HepG2 (cell line): ENCODE measurements around the gene CHAF1A. TPM values are rescaled to one million over a fixed set of nuclear protein-coding genes. Genes with fewer than 3 reads are reported as not detected.

Experiments used
- ATAC-seq: fragments of 200-7000 bp; cut with Tn5 transposase; 3 replicates; pipeline ENCODE4 v1.9.1; 2020; ENCODE audit warnings: mild to moderate bottlenecking, moderate library complexity
- BruUV-seq: library from RNA; stranded (reverse); fragments of 400-500 nt; replicated peaks from 2 replicates; lab custom pipeline; 2021; lab: Mats Ljungman, UMichigan
- CTCF ChIA-PET: fragments of 300-600 bp; formaldehyde crosslinking; extraction: SDS; loops from one replicate; lab custom pipeline; 2021; ENCODE audit warnings: low total read pairs, inconsistent platforms, low intra/inter-chr PET ratio; lab: Yijun Ruan, JAX
- POLR2A ChIA-PET: fragments of 350-600 bp; sonication (Branson Sonifier 250); formaldehyde crosslinking; loops from one replicate; lab custom pipeline; 2020; ENCODE audit warnings: antibody characterized with exemption, inconsistent platforms; lab: Yijun Ruan, JAX
- DNase-seq: peaks from one replicate; pipeline ENCODE4 v3.0.0-alpha.2; 2015; ENCODE audit warnings: low spot score
- FAIRE-seq: peaks from 3 replicates; lab custom pipeline; 2011; peaks lifted over from hg19 to GRCh38; lab: Jason Lieb, UNC
- H2AFZ ChIP-seq: one replicate; pipeline ENCODE4 v1.6.1; 2011; ENCODE audit warnings: low read length, inconsistent platforms
- H3K27ac ChIP-seq: fragments of 300-600 bp; 3 replicates; pipeline ENCODE4 v1.8.0; 2011; ENCODE audit warnings: mixed run types, mild to moderate bottlenecking, mixed read lengths, low read length, inconsistent platforms; ENCODE audit not compliant: insufficient read depth; ENCODE audit errors: extremely low read length
- H3K27me3 ChIP-seq, 2 experiments: fragments of 200-600 bp in 1 of 2; 2 replicates in 1 of 2; 3 replicates in 1 of 2; pipeline versions ENCODE4 v1.6.0 to v1.8.0; 2011; ENCODE audit warnings: low read length in 2 of 2, mild to moderate bottlenecking in 2 of 2, moderate library complexity in 2 of 2, inconsistent platforms in 1 of 2; ENCODE audit not compliant: insufficient read depth in 2 of 2, control insufficient read depth in 1 of 2
- H3K36me3 ChIP-seq, 2 experiments: fragments of 200-600 bp in 1 of 2; replicated peaks in 1 of 2; 2 replicates in 1 of 2; 3 replicates in 1 of 2; pipeline versions ENCODE4 v1.5.1 to v1.8.0; 2011; ENCODE audit warnings: low read length in 2 of 2, inconsistent platforms in 1 of 2; ENCODE audit not compliant: insufficient read depth in 2 of 2, control insufficient read depth in 1 of 2
- H3K4me1 ChIP-seq: 2 replicates; pipeline ENCODE4 v1.5.1; 2012; ENCODE audit warnings: low read length, inconsistent platforms; ENCODE audit not compliant: insufficient read depth
- H3K4me2 ChIP-seq: 2 replicates; pipeline ENCODE4 v1.6.0; 2011; ENCODE audit warnings: low read depth, low read length, inconsistent platforms
- H3K4me3 ChIP-seq, 3 experiments: fragments of 200-600 bp in 1 of 3; sonication (generic), shearing (Covaris generic) in 1 of 3; replicated peaks in 1 of 3; 2 replicates each; pipeline ENCODE4 v1.5.1; 2011 to 2016; ENCODE audit warnings: low read length in 3 of 3, inconsistent platforms in 2 of 3, low read depth in 2 of 3, mild to moderate bottlenecking in 2 of 3, control low read depth in 1 of 3, mixed read lengths in 1 of 3; ENCODE audit not compliant: insufficient read depth in 1 of 3
- H3K79me2 ChIP-seq: one replicate; pipeline ENCODE4 v1.6.1; 2011; ENCODE audit warnings: low read length, inconsistent platforms; ENCODE audit not compliant: insufficient read depth
- H3K9ac ChIP-seq: 2 replicates; pipeline ENCODE4 v1.6.0; 2011; ENCODE audit warnings: mild to moderate bottlenecking, low read depth, low read length, inconsistent platforms; ENCODE audit not compliant: insufficient read depth
- H3K9me3 ChIP-seq: 2 replicates; pipeline ENCODE4 v1.5.1; 2012; ENCODE audit warnings: mild to moderate bottlenecking, low read length
- H4K20me1 ChIP-seq: 2 replicates; pipeline ENCODE4 v1.6.0; 2011; ENCODE audit warnings: inconsistent platforms, mild to moderate bottlenecking, low read length, moderate library complexity; ENCODE audit not compliant: insufficient read depth
- FOXA3 ChIP-seq: IDR thresholded peaks from 2 replicates; pipeline ENCODE4 v1.6.1; 2016; ENCODE audit warnings: missing genetic modification reagents, missing compliant biosample characterization
- FOXO4 ChIP-seq: sonication (generic); formaldehyde crosslinking; conservative IDR thresholded peaks from 2 replicates; pipeline ENCODE4 v1.8.1; 2023; ENCODE audit warnings: missing genetic modification reagents
- GATAD1 ChIP-seq: IDR thresholded peaks from 2 replicates; pipeline ENCODE4 v1.6.1; 2016; ENCODE audit warnings: missing genetic modification reagents, missing compliant biosample characterization
- IRF9 ChIP-seq: sonication (generic); formaldehyde crosslinking; IDR thresholded peaks from 2 replicates; pipeline ENCODE4 v1.8.0; 2022; ENCODE audit warnings: missing genetic modification reagents, mild to moderate bottlenecking, borderline replicate concordance
- ZNF350 ChIP-seq: sonication (generic); formaldehyde crosslinking; IDR thresholded peaks from 2 replicates; pipeline ENCODE4 v1.4.0; 2020; ENCODE audit warnings: mild to moderate bottlenecking, low read depth, missing genetic modification reagents, borderline replicate concordance
- ZNF557 ChIP-seq: sonication (generic); formaldehyde crosslinking; IDR thresholded peaks from 2 replicates; pipeline ENCODE4 v1.4.0; 2020; ENCODE audit warnings: missing genetic modification reagents
- ZNF691 ChIP-seq: sonication (generic); formaldehyde crosslinking; IDR thresholded peaks from 2 replicates; pipeline ENCODE4 v1.4.0; 2020; ENCODE audit warnings: missing genetic modification reagents, low read depth, mild to moderate bottlenecking, borderline replicate concordance
- WGBS: methylation state at CpG from one replicate; pipeline ENCODE4 v1.1.6; 2017; ENCODE audit warnings: low lambda C conversion rate; 5-methylcytosine and 5-hydroxymethylcytosine counted together
- in situ Hi-C: cut with HindIII; loops from 2 replicates; pipeline ENCODE4 v1.10.0; 2017; ENCODE audit warnings: low pct_unique_long_range_greater_than_20kb; ENCODE audit not compliant: extremely low pct_ligation_motif_present
- intact Hi-C: fragments of 100-400 bp; cut with micrococcal nuclease; formaldehyde crosslinking; loops from one replicate; pipeline ENCODE4 v1.10.0; 2022; ENCODE audit not compliant: unreplicated experiment
- polyA plus RNA-seq, 8 experiments: library from polyadenylated mRNA; depleted of rRNA in 3 of 8; stranded (reverse) in 7 of 8; unstranded in 1 of 8; fragments of >200 nt; fragmentation: Illumina TruSeq in 4 of 8; extraction: Trizol in 4 of 8; gene quantifications; 2 replicates each; pipeline versions ENCODE4 v1.2.1 to v1.2.3, GENCODE V29; 2011 to 2016; ENCODE audit warnings: low read depth in 4 of 8, missing spikeins in 1 of 8, mixed read lengths in 1 of 8; ENCODE audit not compliant: insufficient read depth in 1 of 8
- total RNA-seq, 5 experiments: library from RNA; depleted of rRNA; stranded (reverse); fragments of >200 nt; fragmentation: Illumina TruSeq; extraction: Trizol; gene quantifications; 2 replicates each; pipeline ENCODE4 v1.2.3, GENCODE V29; 2016; ENCODE audit warnings: low read depth in 1 of 5

The CHAF1A gene
- total and polyA plus RNA-seq, 2 of the 13 experiments (the other 11 are each of a cell fraction or from before 2014, with no cell fraction given): 11.0 to 34.8 TPM

GRCh38 chr19:4425537-4425936 is 23.1 kb downstream of the CHAF1A start:
- Histone ChIP-seq H3K4me1 (peaks cover 8% of the 10 kb centered on the region; the same call in 1 of the 2 replicates), H3K27me3 (no peaks in the 10 kb centered on the region), H3K9ac (no peak overlapping the region), H4K20me1 (no peaks in the 10 kb centered on the region), H3K4me2 (no peak overlapping the region), H3K4me3 (no peak overlapping the region), H2AFZ (no peak overlapping the region), H3K36me3 (peaks cover 23 to 61% of the 10 kb centered on the region in 2 experiments), H3K79me2 (no peaks in the 10 kb centered on the region), H3K9me3 (no peaks in the 10 kb centered on the region), H3K27ac (no peak overlapping the region)
- POLR2A ChIA-PET: no interaction called here
- intact Hi-C loops: no loop called here
- TF ChIP-seq FOXA3 (CRISPR knock-in tag) (no peak), ZNF691 (CRISPR knock-in tag) (no peak), GATAD1 (CRISPR knock-in tag) (no peak), FOXO4 (CRISPR knock-in tag) (no peak), ZNF557 (CRISPR knock-in tag) (no peak), IRF9 (CRISPR knock-in tag) (no peak), ZNF350 (CRISPR knock-in tag) (no peak)
- DNase-seq (no peak), ATAC-seq (no peak), FAIRE-seq (no peak)
- BruUV-seq: no TSS peak
- CTCF ChIA-PET: no interaction called here
- WGBS: 97% methylated on average over 6 of the region's 6 CpGs
- in situ Hi-C loops: no loop called here
